SU-DHL-6 (cell line): ENCODE data around the gene PDLIM5.

ENCODE experiments used
- CTCF ChIP-seq: fragments of 200-600 bp; sonication (generic); IDR thresholded peaks from one replicate; pipeline ENCODE4 v1.5.1; 2017; ENCODE audit warnings: antibody characterized with exemption, mild to moderate bottlenecking, low read length, moderate library complexity; ENCODE audit not compliant: insufficient read depth, poor library complexity, severe bottlenecking
- EZH2phosphoT487 ChIP-seq: fragments of 200-600 bp; sonication (generic), shearing (Covaris generic); conservative IDR thresholded peaks from 2 replicates; pipeline ENCODE4 v1.6.1; 2018; ENCODE audit warnings: mild to moderate bottlenecking, antibody characterized with exemption, low read length, moderate library complexity, mixed read lengths

GRCh38 chr4:94470132-94470531, 18.4 kb downstream of the PDLIM5 start:
- TF ChIP-seq CTCF: no peak
- TF ChIP-seq EZH2phosphoT487: no peak
